ENCODE measurements around the gene ZBTB43. TPM values are rescaled to one million over a fixed set of nuclear protein-coding genes. Genes with fewer than 3 reads are reported as not detected.
A peak's percentile ranks its signal among the peaks of the same experiment; 100 is the strongest.

Gene ZBTB43
- total RNA-seq, 1 experiment from 2014 or later = 4.3 TPM

- no peak for DNase-seq (ENCODE audit: low spot score)
- in situ Hi-C loops (cut with HindIII; ENCODE audit: low sequenced_read_pairs) = no loop called here
These were observed 71.7 kb downstream of the ZBTB43 start for GRCh38 chr9:126876531-126876930.

DNA sequence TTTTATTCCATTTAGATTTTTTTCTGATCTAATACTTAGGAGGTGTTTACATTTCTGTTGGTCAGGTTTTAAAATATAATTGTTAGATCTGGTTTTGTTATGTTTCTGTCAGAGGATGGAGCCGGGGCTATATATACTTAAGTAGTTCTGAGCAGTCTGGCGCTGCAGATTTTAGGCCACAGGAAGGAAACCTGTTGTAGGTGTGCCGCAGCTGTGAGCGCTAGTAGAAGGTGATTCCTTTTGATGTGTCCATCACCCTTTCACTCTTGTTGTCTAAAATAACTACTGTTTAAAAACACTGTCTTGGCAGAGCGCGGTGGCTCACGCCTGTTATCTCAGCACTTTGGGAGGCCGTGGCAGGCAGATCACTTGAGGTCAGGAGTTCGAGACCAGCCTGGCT lies 72.6 kb downstream of the ZBTB43 start:
- in situ Hi-C loops (cut with HindIII; ENCODE audit: low sequenced_read_pairs) = no loop called here
- DNase-seq (ENCODE audit: low spot score) = no peak

DNA sequence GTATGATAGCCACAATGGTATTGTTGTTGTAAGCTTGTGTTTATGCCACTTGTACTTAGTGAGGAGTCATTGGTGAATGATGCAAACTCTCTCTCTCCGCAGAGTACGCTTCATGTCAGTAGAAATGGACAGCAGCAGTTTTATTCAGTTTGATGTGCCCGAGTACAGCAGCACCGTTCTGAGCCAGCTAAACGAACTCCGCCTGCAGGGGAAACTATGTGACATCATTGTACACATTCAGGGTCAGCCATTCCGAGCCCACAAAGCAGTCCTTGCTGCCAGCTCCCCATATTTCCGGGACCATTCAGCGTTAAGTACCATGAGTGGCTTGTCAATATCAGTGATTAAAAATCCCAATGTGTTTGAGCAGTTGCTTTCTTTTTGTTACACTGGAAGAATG lies 74.4 kb downstream of the ZBTB43 start:
- in situ Hi-C loops (cut with HindIII; ENCODE audit: low sequenced_read_pairs) = no loop called here

GRCh38 chr9:126880226-126880946 lies 75.5 kb downstream of the ZBTB43 start:
- in situ Hi-C loops (cut with HindIII; ENCODE audit: low sequenced_read_pairs) = no loop called here
- no peak for DNase-seq (ENCODE audit: low spot score)

More for the DNA sequence above, 74.4 kb downstream of the ZBTB43 start:
- no peak for DNase-seq (ENCODE audit: low spot score)

DNA sequence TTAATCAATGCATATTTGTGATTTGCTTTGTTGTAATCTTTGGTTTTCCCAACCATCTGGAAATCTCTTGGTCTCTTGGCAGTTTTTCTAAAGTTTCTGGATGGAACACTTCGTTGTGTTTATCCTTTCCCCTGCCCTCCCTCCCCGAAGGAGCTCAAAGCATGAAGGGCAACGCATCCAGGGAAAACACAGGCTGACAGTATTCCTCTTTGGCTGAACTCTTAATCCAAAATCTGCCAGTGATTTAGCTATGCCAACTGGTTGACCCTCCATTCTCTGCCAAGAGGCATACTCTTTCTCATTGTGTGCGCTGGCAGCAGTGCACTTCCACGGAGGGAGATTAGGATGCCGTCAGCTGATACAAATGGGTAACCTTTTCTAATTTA lies 76.1 kb downstream of the ZBTB43 start:
- peak; percentile 78 for DNase-seq (ENCODE audit: low spot score)
- in situ Hi-C loops (cut with HindIII; ENCODE audit: low sequenced_read_pairs) = no loop called here

GRCh38 chr9:126882746-126883145 lies 77.9 kb downstream of the ZBTB43 start:
- DNase-seq (ENCODE audit: low spot score) = no peak
- in situ Hi-C loops (cut with HindIII; ENCODE audit: low sequenced_read_pairs) = no loop called here

DNA sequence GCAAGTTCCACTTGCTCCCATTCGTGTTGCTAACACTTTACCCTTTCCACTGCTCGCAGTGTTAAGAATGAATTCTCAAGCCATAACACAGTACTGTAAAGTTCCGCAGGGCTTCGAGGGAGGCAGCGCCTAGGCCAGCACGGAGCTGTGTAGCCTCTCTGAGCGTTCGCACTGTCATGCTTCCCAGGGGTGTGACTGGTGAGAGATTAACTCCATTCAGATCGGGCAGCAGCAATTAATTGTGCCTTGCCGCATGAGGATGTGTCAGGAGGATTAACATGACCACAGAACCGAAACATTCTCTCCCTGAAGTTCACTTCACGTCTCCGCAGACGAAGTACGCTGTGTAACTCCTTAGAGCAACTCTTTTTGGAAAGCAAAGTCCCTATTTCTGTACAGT lies 78.8 kb downstream of the ZBTB43 start:
- DNase-seq (ENCODE audit: low spot score) = no peak
- in situ Hi-C loops (cut with HindIII; ENCODE audit: low sequenced_read_pairs) = no loop called here

DNA sequence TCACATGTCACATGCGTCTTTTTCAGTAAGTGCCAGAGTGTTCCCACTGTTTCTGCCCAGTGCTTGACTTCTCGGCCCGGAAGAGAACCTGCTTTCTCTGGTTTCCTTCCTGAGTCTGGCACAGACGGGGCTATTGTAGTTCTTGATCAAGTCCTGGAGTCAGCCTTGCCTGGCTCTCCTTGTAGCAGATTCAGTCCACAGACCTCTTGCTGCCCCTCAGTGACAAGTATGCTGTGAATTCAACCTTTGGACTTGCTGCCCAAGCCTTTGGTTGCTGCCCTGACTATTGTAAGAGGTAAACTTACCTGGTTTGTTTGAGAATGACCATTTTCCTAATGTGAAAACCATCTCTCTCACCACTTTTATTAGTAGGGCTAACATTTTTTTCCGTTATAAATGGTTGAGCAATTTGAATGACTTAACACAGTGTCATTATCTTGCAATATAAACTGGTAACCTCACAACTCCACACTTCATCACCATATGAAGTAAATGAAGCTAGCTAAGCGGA lies 80.3 kb downstream of the ZBTB43 start:
- in situ Hi-C loops (cut with HindIII; ENCODE audit: low sequenced_read_pairs) = no loop called here
- no peak for DNase-seq (ENCODE audit: low spot score)

- in situ Hi-C loops (cut with HindIII; ENCODE audit: low sequenced_read_pairs) = no loop called here
- no peak for DNase-seq (ENCODE audit: low spot score)
These were observed 81.4 kb downstream of the ZBTB43 start for GRCh38 chr9:126886034-126886822.

GRCh38 chr9:126886897-126887296 lies 82.1 kb downstream of the ZBTB43 start:
- in situ Hi-C loops (cut with HindIII; ENCODE audit: low sequenced_read_pairs) = no loop called here
- no peak for DNase-seq (ENCODE audit: low spot score)

Other genes starting within 250 kb of the ZBTB43 start
- gene LMX1B, start 191.1 kb upstream of the ZBTB43 start, total RNA-seq (2014; rRNA removed; shearing (Covaris generic)) = 53.5 and 89.1 TPM in 2 replicates
- 7.8 and 12.0 TPM in 2 replicates for gene ZBTB34, start 55.6 kb downstream of the ZBTB43 start, total RNA-seq (2014; rRNA removed; shearing (Covaris generic))
- gene RALGPS1, start 109.7 kb downstream of the ZBTB43 start, total RNA-seq (2014; rRNA removed; shearing (Covaris generic)) = 0.49 and 3.7 TPM in 2 replicates

Data from G401 (cell line).